Activated CD8-positive, alpha-beta T cell treated with anti-CD3 and anti-CD28 coated beads, Interleukin-2, amount 10 ng/mL, durations not matched to agents 7 days and 5 days (primary cell): Measurements from ENCODE around the gene PRRT2. TPM values are rescaled to one million over a fixed set of nuclear protein-coding genes. Genes with fewer than 3 reads are reported as not detected.
"Not testable (repeated sequence)": the region's sequence is repeated elsewhere in the genome, so short reads cannot be mapped to it uniquely, and the experiment has no call there.

Experiments used
- ATAC-seq: fragments of 150-1000 bp; cut with Tn5 transposase; one replicate; pipeline ENCODE4 v1.10.0; 2021; ENCODE audit warnings: moderate library complexity
- CTCF ChIA-PET: fragments of 350-600 bp; sonication (Branson Sonifier 250); formaldehyde crosslinking; loops from one replicate; lab custom pipeline; 2021; ENCODE audit warnings: antibody characterized with exemption; lab: Charles Lee
- POLR2A ChIA-PET: fragments of 350-600 bp; sonication (Branson Sonifier 250); formaldehyde crosslinking; loops from one replicate; lab custom pipeline; 2021; ENCODE audit warnings: antibody characterized with exemption; lab: Charles Lee
- DNase-seq: peaks from one replicate; pipeline ENCODE4 v3.0.0-alpha.2; 2020
- H3K27ac Mint-ChIP-seq: one replicate; pipeline ENCODE4 v1.8.0; 2021; ENCODE audit warnings: mild to moderate bottlenecking, mixed read lengths
- H3K27me3 Mint-ChIP-seq: one replicate; pipeline ENCODE4 v1.8.0; 2021; ENCODE audit warnings: low read depth, mixed read lengths
- H3K36me3 Mint-ChIP-seq: one replicate; pipeline ENCODE4 v1.8.0; 2021; ENCODE audit warnings: low read depth, mixed read lengths
- H3K4me1 Mint-ChIP-seq: one replicate; pipeline ENCODE4 v1.8.0; 2021; ENCODE audit warnings: low read depth, mixed read lengths
- H3K4me3 Mint-ChIP-seq: one replicate; pipeline ENCODE4 v1.8.0; 2021; ENCODE audit warnings: mild to moderate bottlenecking, mixed read lengths
- H3K9me3 Mint-ChIP-seq: one replicate; pipeline ENCODE4 v1.8.0; 2022; ENCODE audit warnings: mixed read lengths; ENCODE audit not compliant: insufficient read depth
- total RNA-seq, 2 experiments: library from RNA; stranded (reverse); gene quantifications; one replicate each; pipeline ENCODE4 v1.2.3, GENCODE V29; 2021

The PRRT2 gene
- total RNA-seq, 2 experiments from 2014 or later, result 0.16 to 0.83 TPM

- Mint-ChIP-seq H3K4me3 (peak overlapping the region; percentile 97), H3K27me3 (no peaks in the 10 kb centered on the region), H3K27ac (peak overlapping the region; percentile 89), H3K4me1 (peaks cover 74% of the 10 kb centered on the region), H3K9me3 (no peaks in the 10 kb centered on the region), H3K36me3 (peaks cover 53% of the 10 kb centered on the region)
- ChIA-PET POLR2A (interaction anchor here (1.0 to 4.1 kb wide), 7 partner anchors 8 to 105 kb away, joined by 3 to 29 read pairs (median 7); partner anchors contain the start of genes KCTD13 and KIF22), CTCF (interaction anchor here (1.1 to 8.0 kb wide), 11 partner anchors 13 to 235 kb away, joined by 3 to 106 read pairs (median 5); partner anchors contain the start of genes KIF22 and TAOK2)
- DNase-seq (peak; percentile 67), ATAC-seq (peak; percentile 6)
Observed at GRCh38 chr16:29820730-29821642, 9.0 kb downstream of the PRRT2 start.

- ChIA-PET POLR2A (interaction anchor here (1.6 to 4.1 kb wide), 4 partner anchors 14 to 32 kb away, joined by 4 to 29 read pairs (median 11); partner anchors contain the start of gene KIF22), CTCF (interaction anchor here (1.2 to 8.0 kb wide), 6 partner anchors 14 to 121 kb away, joined by 3 to 106 read pairs (median 11); partner anchors contain the start of gene KIF22)
- H3K9me3 Mint-ChIP-seq, result no peaks in the 10 kb centered on the region
- peak overlapping the region; percentile 97 for H3K4me3 Mint-ChIP-seq
- ATAC-seq (no peak), DNase-seq (no peak)
- H3K36me3 Mint-ChIP-seq, result peaks cover 52% of the 10 kb centered on the region
- H3K4me1 Mint-ChIP-seq, result peaks cover 78% of the 10 kb centered on the region
- no peaks in the 10 kb centered on the region for H3K27me3 Mint-ChIP-seq
- peak overlapping the region; percentile 89 for H3K27ac Mint-ChIP-seq
Observed at GRCh38 chr16:29821643-29822115, 9.7 kb downstream of the PRRT2 start.

DNA sequence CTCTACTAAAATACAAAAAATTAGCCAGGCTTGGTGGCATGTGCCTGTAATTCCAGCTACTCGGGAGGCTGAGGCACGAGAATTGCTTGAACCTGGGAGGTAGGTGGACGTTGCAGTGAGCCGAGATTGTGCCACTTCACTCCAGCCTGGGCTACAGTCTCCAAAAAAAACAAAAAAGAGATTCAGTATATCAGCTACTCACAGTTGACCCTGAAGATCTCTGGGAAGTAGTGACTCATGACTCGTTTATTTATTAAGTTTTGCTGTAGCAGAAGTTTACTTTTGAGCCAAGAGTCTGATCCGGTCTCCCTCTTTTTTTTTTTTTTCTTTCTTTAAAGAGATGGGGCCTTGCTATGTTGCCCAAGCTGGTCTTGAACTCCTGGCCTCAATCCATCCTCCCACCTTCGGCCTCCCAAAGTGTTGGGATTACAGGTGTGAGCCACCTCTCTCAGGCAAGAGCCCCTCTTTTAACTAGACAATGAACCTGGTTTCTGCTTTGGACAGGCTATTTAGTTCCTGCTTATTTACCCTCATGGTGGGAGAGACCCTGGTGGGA, 12.7 kb downstream of the PRRT2 start:
- POLR2A ChIA-PET, result interaction anchor here (0.6 to 1.9 kb wide), 4 partner anchors 17 to 673 kb away, joined by 3 to 9 read pairs (median 4); no protein-coding TSS in a partner anchor
- H3K27ac Mint-ChIP-seq, result peak overlapping the region; percentile 74
- H3K4me1 Mint-ChIP-seq, result peaks cover 67% of the 10 kb centered on the region
- H3K9me3 Mint-ChIP-seq, result no peaks in the 10 kb centered on the region
- no peak overlapping the region for H3K4me3 Mint-ChIP-seq
- H3K36me3 Mint-ChIP-seq, result peaks cover 34% of the 10 kb centered on the region
- CTCF ChIA-PET, result interaction anchor here (0.7 to 6.4 kb wide), 3 partner anchors 8 to 53 kb away, joined by 3 to 55 read pairs (median 13); partner anchors contain the start of gene PAGR1
- DNase-seq (no peak), ATAC-seq (no peak)
- no peaks in the 10 kb centered on the region for H3K27me3 Mint-ChIP-seq

DNA sequence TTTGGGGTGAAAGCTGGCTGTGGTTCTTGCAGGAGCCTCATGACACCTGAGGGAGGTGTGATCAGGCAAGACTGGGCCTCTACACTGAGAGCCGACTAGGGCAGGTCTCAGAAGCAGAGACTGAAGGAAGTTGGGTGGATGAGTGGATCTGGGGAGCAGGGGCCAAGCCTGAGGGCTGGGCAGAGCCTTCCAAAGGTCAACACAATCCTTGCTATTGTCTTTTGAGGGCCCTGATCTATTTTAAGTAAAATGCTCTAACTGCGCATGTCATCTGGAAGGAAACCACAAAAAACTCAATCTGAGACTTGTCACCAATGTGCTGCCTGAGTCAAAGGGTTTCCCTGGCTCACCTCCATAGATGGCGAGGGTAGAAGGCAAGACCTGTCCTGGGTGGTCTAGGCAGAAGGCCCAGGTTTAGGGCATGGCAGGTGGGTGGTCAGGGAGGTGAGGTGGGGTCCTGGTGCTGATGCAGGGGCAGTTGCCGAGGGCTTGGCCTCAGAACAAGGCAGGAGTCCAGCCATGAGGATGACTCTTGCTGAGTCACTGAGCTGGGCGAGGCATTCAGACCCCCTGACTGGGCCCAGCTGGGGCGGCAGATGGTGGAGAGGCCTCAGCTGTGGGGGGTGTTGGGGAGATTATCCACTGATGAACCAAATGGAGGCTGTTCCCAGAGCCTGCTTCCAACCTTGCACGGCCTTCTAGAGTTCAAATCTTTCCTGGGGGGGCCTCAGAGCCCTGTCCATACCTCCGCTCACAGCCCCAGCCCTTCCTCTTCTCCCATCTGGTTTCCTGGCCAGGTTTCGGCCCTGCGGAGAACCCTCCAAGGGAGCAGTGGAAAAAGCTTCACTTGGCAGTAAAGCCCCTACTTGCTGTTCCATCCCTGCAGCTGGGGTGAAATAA, 13.4 kb downstream of the PRRT2 start:
- peak overlapping the region; percentile 74 for H3K27ac Mint-ChIP-seq
- POLR2A ChIA-PET, result interaction anchor here (0.9 to 2.5 kb wide), 4 partner anchors 8 to 125 kb away, joined by 3 to 9 read pairs (median 6); partner anchors contain the start of gene PAGR1
- peak; percentile 62 for DNase-seq
- CTCF ChIA-PET, result interaction anchor here (0.6 to 6.4 kb wide), 6 partner anchors 9 to 123 kb away, joined by 3 to 55 read pairs (median 6); partner anchors contain the start of gene PAGR1
- peaks cover 30% of the 10 kb centered on the region for H3K36me3 Mint-ChIP-seq
- ATAC-seq, result peak; percentile 35
- H3K9me3 Mint-ChIP-seq, result no peaks in the 10 kb centered on the region
- peaks cover 62% of the 10 kb centered on the region for H3K4me1 Mint-ChIP-seq
- no peaks in the 10 kb centered on the region for H3K27me3 Mint-ChIP-seq
- H3K4me3 Mint-ChIP-seq, result peak overlapping the region; percentile 13

DNA sequence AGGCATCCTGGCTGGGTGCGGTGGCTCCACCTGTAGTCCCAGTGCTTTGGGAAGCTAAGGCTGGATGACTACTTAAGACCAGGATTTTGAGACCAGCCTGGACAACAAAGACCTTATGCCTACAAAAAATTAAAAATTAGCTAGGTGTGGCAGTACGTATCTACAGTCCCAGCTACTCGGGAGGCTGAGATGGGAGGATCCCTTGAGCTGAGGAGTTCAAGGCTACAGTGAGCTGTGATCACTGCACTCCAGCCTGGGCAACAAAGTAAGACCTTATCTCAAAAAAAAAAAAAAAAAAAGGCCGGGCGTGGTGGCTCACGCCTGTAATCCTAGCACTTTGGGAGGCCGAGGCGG, 14.3 kb downstream of the PRRT2 start:
- Mint-ChIP-seq H3K4me3 (peak overlapping the region; percentile 63), H3K9me3 (no peaks in the 10 kb centered on the region), H3K27ac (no peak overlapping the region), H3K36me3 (peaks cover 29% of the 10 kb centered on the region), H3K27me3 (no peaks in the 10 kb centered on the region), H3K4me1 (peaks cover 56% of the 10 kb centered on the region)
- POLR2A ChIA-PET, result interaction anchor here (0.8 to 2.5 kb wide), 8 partner anchors 9 to 142 kb away, joined by 3 to 9 read pairs (median 5); partner anchors contain the start of genes KCTD13, PAGR1 and PRRT2
- DNase-seq, result no peak
- CTCF ChIA-PET, result interaction anchor here (0.9 to 6.4 kb wide), 6 partner anchors 9 to 124 kb away, joined by 3 to 55 read pairs (median 6); partner anchors contain the start of genes KIF22 and PAGR1
- ATAC-seq, result no peak

DNA sequence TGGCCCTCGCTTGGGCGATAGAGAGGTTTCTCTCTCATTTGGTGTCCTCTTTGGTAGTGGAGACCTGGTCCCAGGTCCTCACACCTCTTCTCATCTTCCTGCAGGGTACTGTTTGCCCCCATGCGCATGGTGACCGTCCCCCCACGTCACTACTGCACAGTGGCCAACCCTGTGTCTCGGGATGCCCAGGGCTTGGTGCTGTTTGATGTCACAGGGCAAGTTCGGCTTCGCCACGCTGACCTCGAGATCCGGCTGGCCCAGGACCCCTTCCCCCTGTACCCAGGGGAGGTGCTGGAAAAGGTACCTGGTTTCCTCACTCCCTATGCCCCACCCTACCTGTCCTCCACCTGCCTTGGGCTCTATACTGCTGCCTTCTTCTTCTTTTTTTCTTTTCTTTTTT, 18.8 kb downstream of the PRRT2 start:
- Mint-ChIP-seq H3K4me1 (peaks cover 19% of the 10 kb centered on the region), H3K27ac (no peak overlapping the region), H3K36me3 (peaks cover 37% of the 10 kb centered on the region), H3K9me3 (no peaks in the 10 kb centered on the region), H3K4me3 (no peak overlapping the region), H3K27me3 (no peaks in the 10 kb centered on the region)
- no peak for ATAC-seq
- CTCF ChIA-PET, result no interaction called here
- DNase-seq, result no peak
- POLR2A ChIA-PET, result no interaction called here

DNA sequence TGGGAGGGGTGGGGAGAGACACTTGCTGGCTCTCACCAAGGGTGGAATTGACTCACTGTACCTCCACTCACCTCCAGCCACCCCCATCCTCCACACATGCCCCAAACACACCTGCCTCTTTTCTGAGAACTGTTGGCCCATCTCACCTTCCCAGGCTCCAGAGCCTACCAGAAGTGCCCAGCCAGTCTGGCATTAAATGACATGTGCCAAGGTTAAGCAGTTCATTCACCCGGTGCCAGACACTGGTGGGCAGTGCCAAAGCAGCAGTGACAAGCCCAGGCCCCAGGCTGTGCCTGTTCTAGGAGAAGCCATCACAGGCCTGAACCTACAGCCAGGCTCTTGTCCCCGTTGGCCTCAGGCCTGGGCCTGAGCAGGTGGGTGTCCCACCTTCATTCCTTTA, 19.5 kb downstream of the PRRT2 start:
- H3K27ac Mint-ChIP-seq, result no peak overlapping the region
- ChIA-PET POLR2A (no interaction called here), CTCF (interaction anchor here (4.0 kb wide), 1 partner anchor 17 kb away, joined by 22 read pairs; no protein-coding TSS in a partner anchor)
- DNase-seq (no peak), ATAC-seq (no peak)
- H3K9me3 Mint-ChIP-seq, result no peaks in the 10 kb centered on the region
- H3K4me3 Mint-ChIP-seq, result no peak overlapping the region
- peaks cover 12% of the 10 kb centered on the region for H3K4me1 Mint-ChIP-seq
- no peaks in the 10 kb centered on the region for H3K27me3 Mint-ChIP-seq
- peaks cover 43% of the 10 kb centered on the region for H3K36me3 Mint-ChIP-seq

DNA sequence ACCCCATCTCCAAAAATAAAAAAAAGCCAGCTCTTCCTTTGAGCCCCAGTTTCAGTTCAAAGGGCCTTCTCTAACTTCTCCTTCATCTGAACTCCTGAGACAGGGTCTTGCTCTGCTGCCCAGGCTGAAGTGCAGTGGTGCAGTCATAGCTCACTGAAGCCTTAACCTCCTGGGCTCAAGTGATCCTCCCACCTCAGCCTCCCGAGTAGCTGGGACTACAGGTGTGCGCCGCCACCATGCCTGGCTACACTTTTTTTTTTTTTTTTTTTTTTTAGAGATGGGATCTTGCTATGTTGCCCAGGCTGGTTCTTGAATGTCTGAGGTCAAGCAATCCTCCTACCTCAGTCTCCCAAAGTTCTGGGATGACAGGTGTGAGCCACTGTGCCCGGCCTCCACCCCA, 21.2 kb downstream of the PRRT2 start:
- ATAC-seq, H3K27me3 Mint-ChIP-seq, H3K9me3 Mint-ChIP-seq, POLR2A ChIA-PET, H3K4me1 Mint-ChIP-seq, H3K4me3 Mint-ChIP-seq, H3K27ac Mint-ChIP-seq, DNase-seq: not testable (repeated sequence)
- CTCF ChIA-PET, result interaction anchor here (0.9 to 4.0 kb wide), 2 partner anchors 15 to 23 kb away, joined by 3 to 22 read pairs; no protein-coding TSS in a partner anchor
- peaks cover 51% of the 10 kb centered on the region for H3K36me3 Mint-ChIP-seq

DNA sequence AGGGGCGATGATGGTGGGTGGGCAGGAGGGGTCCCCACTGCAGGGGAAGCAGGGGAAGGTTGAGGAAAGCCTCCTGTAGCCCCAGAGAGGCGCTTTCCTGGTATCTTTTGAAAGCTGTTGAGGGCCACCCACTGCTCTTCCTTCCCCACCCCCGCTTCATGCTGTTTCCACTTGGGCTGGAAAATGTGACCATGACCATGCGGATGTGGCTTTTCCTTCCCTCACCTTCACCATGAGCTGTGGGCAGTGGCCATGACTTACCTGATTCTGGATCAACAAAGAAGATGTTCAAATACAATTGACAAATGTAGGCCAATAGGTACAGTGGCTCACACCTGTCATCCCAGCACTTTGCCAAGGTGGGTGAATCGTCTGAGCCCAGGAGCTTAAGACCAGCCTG, 22.1 kb downstream of the PRRT2 start:
- CTCF ChIA-PET, result interaction anchor here (1.0 to 4.0 kb wide), 3 partner anchors 9 to 18 kb away, joined by 3 to 22 read pairs (median 4); partner anchors contain the start of gene PAGR1
- no peaks in the 10 kb centered on the region for H3K9me3 Mint-ChIP-seq
- no peak overlapping the region for H3K27ac Mint-ChIP-seq
- peaks cover 52% of the 10 kb centered on the region for H3K36me3 Mint-ChIP-seq
- no peaks in the 10 kb centered on the region for H3K27me3 Mint-ChIP-seq
- POLR2A ChIA-PET, result no interaction called here
- no peak for DNase-seq
- no peaks in the 10 kb centered on the region for H3K4me1 Mint-ChIP-seq
- ATAC-seq, result no peak
- H3K4me3 Mint-ChIP-seq, result no peak overlapping the region

GRCh38 chr16:29835926-29836325, 23.9 kb downstream of the PRRT2 start:
- Mint-ChIP-seq H3K4me3 (no peak overlapping the region), H3K4me1 (no peaks in the 10 kb centered on the region), H3K36me3 (peaks cover 57% of the 10 kb centered on the region), H3K9me3 (no peaks in the 10 kb centered on the region), H3K27ac (no peak overlapping the region), H3K27me3 (no peaks in the 10 kb centered on the region)
- DNase-seq, result no peak
- no peak for ATAC-seq
- POLR2A ChIA-PET, result no interaction called here
- CTCF ChIA-PET, result no interaction called here
